ENCODE measurements around the gene GRIFIN. TPM values are rescaled to one million over a fixed set of nuclear protein-coding genes. Genes with fewer than 3 reads are reported as not detected.

The GRIFIN gene
- polyA plus RNA-seq, 1 donor (not counting 4 experiments of a cell fraction or from before 2014, with no cell fraction given) = not detected

DNA sequence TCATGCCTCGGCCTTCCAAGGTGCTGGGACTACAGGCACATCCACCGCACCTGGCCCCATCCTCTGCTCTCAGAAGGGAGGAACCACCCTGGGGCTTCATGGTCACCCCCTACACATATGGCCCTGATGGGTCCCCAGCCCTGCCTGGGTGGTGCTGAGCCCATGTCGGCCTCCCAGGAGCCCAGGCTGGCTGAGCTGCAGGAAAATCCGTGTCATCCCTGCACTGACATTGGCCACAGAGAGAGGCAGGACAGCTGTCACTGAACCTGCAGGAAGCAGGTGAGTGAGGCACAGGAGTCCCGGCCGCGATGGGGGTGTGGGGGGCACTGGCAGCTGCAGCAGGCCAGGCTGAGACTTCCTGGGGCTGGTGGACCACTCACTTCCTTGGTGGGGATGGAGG lies 8.0 kb downstream of the GRIFIN start:
- Histone ChIP-seq H3K4me2 (ENCODE audit: control insufficient read depth, extremely low read depth, insufficient read depth, low read depth, low read length) (no peak overlapping the region), H3K27me3 (ENCODE audit: control insufficient read depth, extremely low read depth, insufficient read depth, low read length) (peaks cover 5% of the 10 kb centered on the region), H3K4me3 (ENCODE audit: control insufficient read depth in 2 of 3, extremely low read depth in 1 of 3, insufficient read depth in 2 of 3, low read depth in 1 of 3, low read length in 3 of 3) (no peak overlapping the region), H2AFZ (ENCODE audit: control insufficient read depth, low read length) (no peak overlapping the region), H3K9ac (ENCODE audit: control insufficient read depth, extremely low read depth, insufficient read depth, low read length) (no peak overlapping the region), H3K4me1 (ENCODE audit: control insufficient read depth, extremely low read depth, insufficient read depth, low read length) (peaks cover 9% of the 10 kb centered on the region), H3K27ac (ENCODE audit: control insufficient read depth, insufficient read depth, low read length) (no peak overlapping the region), H3K9me1 (ENCODE audit: control insufficient read depth, extremely low read depth, insufficient read depth, low read length) (no peaks in the 10 kb centered on the region), H3K36me3 (ENCODE audit: control insufficient read depth in 2 of 2, extremely low read depth in 1 of 2, insufficient read depth in 2 of 2, low read length in 2 of 2) (no peaks in the 10 kb centered on the region), H3K9me3 (ENCODE audit: control insufficient read depth, low read depth, low read length) (no peaks in the 10 kb centered on the region), H4K20me1 (ENCODE audit: control insufficient read depth, extremely low read depth, insufficient read depth, low read length) (no peaks in the 10 kb centered on the region), H3K79me2 (ENCODE audit: control insufficient read depth, insufficient read depth, low read length) (no peaks in the 10 kb centered on the region)
- dilution Hi-C loops (cut with MboI; ENCODE audit: extremely low pct_ligation_motif_present, low sequenced_read_pairs) = no loop called here
- no peak for TF ChIP-seq EZH2 (IDR thresholded peaks at IDR 0.05; ENCODE audit: low read length)
- TF ChIP-seq, protein P1, sequence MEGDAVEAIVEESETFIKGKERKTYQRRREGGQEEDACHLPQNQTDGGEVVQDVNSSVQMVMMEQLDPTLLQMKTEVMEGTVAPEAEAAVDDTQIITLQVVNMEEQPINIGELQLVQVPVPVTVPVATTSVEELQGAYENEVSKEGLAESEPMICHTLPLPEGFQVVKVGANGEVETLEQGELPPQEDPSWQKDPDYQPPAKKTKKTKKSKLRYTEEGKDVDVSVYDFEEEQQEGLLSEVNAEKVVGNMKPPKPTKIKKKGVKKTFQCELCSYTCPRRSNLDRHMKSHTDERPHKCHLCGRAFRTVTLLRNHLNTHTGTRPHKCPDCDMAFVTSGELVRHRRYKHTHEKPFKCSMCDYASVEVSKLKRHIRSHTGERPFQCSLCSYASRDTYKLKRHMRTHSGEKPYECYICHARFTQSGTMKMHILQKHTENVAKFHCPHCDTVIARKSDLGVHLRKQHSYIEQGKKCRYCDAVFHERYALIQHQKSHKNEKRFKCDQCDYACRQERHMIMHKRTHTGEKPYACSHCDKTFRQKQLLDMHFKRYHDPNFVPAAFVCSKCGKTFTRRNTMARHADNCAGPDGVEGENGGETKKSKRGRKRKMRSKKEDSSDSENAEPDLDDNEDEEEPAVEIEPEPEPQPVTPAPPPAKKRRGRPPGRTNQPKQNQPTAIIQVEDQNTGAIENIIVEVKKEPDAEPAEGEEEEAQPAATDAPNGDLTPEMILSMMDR (optimal IDR thresholded peaks at IDR 0.05 in 1 of 3, IDR thresholded peaks at IDR 0.05 in 1 of 3, conservative IDR thresholded peaks at IDR 0.05 in 1 of 3; ENCODE audit: extremely low read depth in 1 of 3, insufficient read depth in 2 of 3, low read length in 3 of 3) = no peak
- DNase-seq (ENCODE audit: low read depth, low spot score) = no peak
- FAIRE-seq = no peak

DNA sequence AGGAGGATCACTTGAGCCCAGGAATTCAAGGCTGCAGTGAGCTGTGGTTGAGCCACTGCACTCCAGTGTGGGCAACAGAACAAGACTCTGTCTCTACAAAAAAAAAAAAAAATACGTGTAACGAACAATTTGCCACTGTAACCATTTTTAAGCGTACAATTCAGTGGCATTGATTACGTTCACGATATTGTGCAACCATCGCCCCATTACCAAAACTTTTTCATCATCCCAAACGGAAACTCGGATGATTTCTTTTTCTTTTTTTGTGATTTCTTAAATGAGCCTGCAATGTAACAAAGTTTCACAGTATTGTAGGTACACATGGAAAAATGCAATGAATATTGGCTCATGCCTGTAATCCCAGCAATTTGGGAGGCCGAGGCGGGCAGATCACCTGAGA lies 9.5 kb downstream of the GRIFIN start:
- no peaks in the 10 kb centered on the region for H3K36me3 ChIP-seq (ENCODE audit: control insufficient read depth in 2 of 2, extremely low read depth in 1 of 2, insufficient read depth in 2 of 2, low read length in 2 of 2)
- H3K79me2 ChIP-seq (ENCODE audit: control insufficient read depth, insufficient read depth, low read length) = no peaks in the 10 kb centered on the region
- H3K9ac ChIP-seq (ENCODE audit: control insufficient read depth, extremely low read depth, insufficient read depth, low read length) = no peak overlapping the region
- peaks cover 9% of the 10 kb centered on the region for H3K4me1 ChIP-seq (ENCODE audit: control insufficient read depth, extremely low read depth, insufficient read depth, low read length)
- H4K20me1 ChIP-seq (ENCODE audit: control insufficient read depth, extremely low read depth, insufficient read depth, low read length) = no peaks in the 10 kb centered on the region
- peaks cover 5% of the 10 kb centered on the region for H3K27me3 ChIP-seq (ENCODE audit: control insufficient read depth, extremely low read depth, insufficient read depth, low read length)
- no peak for TF ChIP-seq EZH2 (IDR thresholded peaks at IDR 0.05; ENCODE audit: low read length)
- TF ChIP-seq, protein P1 (optimal IDR thresholded peaks at IDR 0.05 in 1 of 3, IDR thresholded peaks at IDR 0.05 in 1 of 3, conservative IDR thresholded peaks at IDR 0.05 in 1 of 3; ENCODE audit: extremely low read depth in 1 of 3, insufficient read depth in 2 of 3, low read length in 3 of 3) = no peak
- dilution Hi-C loops (cut with MboI; ENCODE audit: extremely low pct_ligation_motif_present, low sequenced_read_pairs) = no loop called here
- H3K27ac ChIP-seq (ENCODE audit: control insufficient read depth, insufficient read depth, low read length) = no peak overlapping the region
- no peak overlapping the region for H2AFZ ChIP-seq (ENCODE audit: control insufficient read depth, low read length)
- DNase-seq (ENCODE audit: low read depth, low spot score) (no peak), FAIRE-seq (no peak)
- no peak overlapping the region for H3K4me3 ChIP-seq (ENCODE audit: control insufficient read depth in 2 of 3, extremely low read depth in 1 of 3, insufficient read depth in 2 of 3, low read depth in 1 of 3, low read length in 3 of 3)
- H3K9me1 ChIP-seq (ENCODE audit: control insufficient read depth, extremely low read depth, insufficient read depth, low read length) = no peaks in the 10 kb centered on the region
- H3K9me3 ChIP-seq (ENCODE audit: control insufficient read depth, low read depth, low read length) = no peaks in the 10 kb centered on the region
- no peak overlapping the region for H3K4me2 ChIP-seq (ENCODE audit: control insufficient read depth, extremely low read depth, insufficient read depth, low read depth, low read length)
